Transverse colon (tissue), 4 donors: ENCODE data around the gene LIX1L. TPM values are rescaled to one million over a fixed set of nuclear protein-coding genes. Genes with fewer than 3 reads are reported as not detected.

Source experiments
- DNase-seq: peaks from one replicate; pipeline ENCODE4 v3.0.0-alpha.2; 2019
- H3K27ac ChIP-seq, 4 donors: fragments of 200-600 bp; sonication (generic); 2 replicates each; pipeline ENCODE4 v1.5.1; 2016 to 2018; ENCODE audit warnings: inconsistent platforms in 4 of 4
- H3K27me3 ChIP-seq: fragments of 200-600 bp; sonication (generic); 2 replicates; pipeline ENCODE4 v1.5.1; 2017; ENCODE audit warnings: inconsistent platforms
- H3K36me3 ChIP-seq, 4 donors: fragments of 200-600 bp; sonication (generic); 2 replicates each; pipeline ENCODE4 v1.5.1; 2017 to 2019; ENCODE audit warnings: inconsistent platforms in 4 of 4
- H3K4me1 ChIP-seq, 4 donors: fragments of 200-600 bp; sonication (generic); 2 replicates each; pipeline ENCODE4 v1.5.1; 2017 to 2020; ENCODE audit warnings: inconsistent platforms in 4 of 4
- H3K4me3 ChIP-seq, 4 donors: fragments of 200-600 bp; sonication (generic); 1 replicate in 1 of 4; 2 replicates in 3 of 4; pipeline versions ENCODE4 v1.5.1 to v1.6.1; 2017 to 2019; ENCODE audit warnings: inconsistent platforms in 4 of 4
- H3K9me3 ChIP-seq, 2 donors: fragments of 200-600 bp; sonication (generic); 2 replicates each; pipeline ENCODE4 v1.5.1; 2017 to 2019; ENCODE audit warnings: inconsistent platforms in 2 of 2
- EP300 ChIP-seq: sonication (generic); formaldehyde crosslinking; IDR thresholded peaks from one replicate; pipeline ENCODE4 v1.6.1; 2017; ENCODE audit warnings: antibody characterized with exemption, low read depth
- POLR2A ChIP-seq: fragments of 450-650 bp; IDR thresholded peaks from one replicate; pipeline ENCODE4 v1.6.1; 2016; ENCODE audit warnings: antibody characterized with exemption, mild to moderate bottlenecking, moderate library complexity
- POLR2AphosphoS5 ChIP-seq, 3 donors: sonication (generic); formaldehyde crosslinking; IDR thresholded peaks; one replicate each; pipeline ENCODE4 v1.6.1; 2016; ENCODE audit warnings: antibody characterized with exemption in 3 of 3
- WGBS, 2 donors: methylation state at CpG; one replicate each; pipeline ENCODE4 v1.1.5; 2018; ENCODE audit warnings: low coverage in 1 of 2; 5-methylcytosine and 5-hydroxymethylcytosine counted together
- in situ Hi-C, 4 donors: fragments of 200-750 bp; cut with MboI; loops; one replicate each; pipeline versions ENCODE4 v1.15.0 to v1.15.1; 2017; ENCODE audit warnings: low sequenced_read_pairs in 3 of 4, low pct_ligation_motif_present in 1 of 4, low pct_unique_long_range_greater_than_20kb in 1 of 4
- intact Hi-C: fragments of 100-400 bp; cut with DNase I; formaldehyde crosslinking; loops from one replicate; pipeline ENCODE4 v1.15.1; 2023; ENCODE audit warnings: low total_unique reads
- total RNA-seq, 4 donors: library from RNA; depleted of rRNA; stranded (reverse); fragments of >200 nt; gene quantifications; one replicate each; pipeline ENCODE4 v1.1.0, GENCODE V29; 2016
- TF ChIP-seq, protein P1 (sequence below), 5 experiments: fragments of 200-600 bp in 3 of 5; fragments of 450-650 bp in 2 of 5; sonication (generic) in 3 of 5; IDR thresholded peaks; 1 replicate in 2 of 5; 2 replicates in 3 of 5; pipeline ENCODE4 v1.5.1; 2016 to 2017; ENCODE audit warnings: antibody characterized with exemption in 5 of 5, inconsistent platforms in 3 of 5, mild to moderate bottlenecking in 2 of 5, moderate library complexity in 1 of 5

Gene LIX1L
- total RNA-seq, 4 donors from 2014 or later, result 7.2 to 12.5 (median 9.8) TPM

DNA sequence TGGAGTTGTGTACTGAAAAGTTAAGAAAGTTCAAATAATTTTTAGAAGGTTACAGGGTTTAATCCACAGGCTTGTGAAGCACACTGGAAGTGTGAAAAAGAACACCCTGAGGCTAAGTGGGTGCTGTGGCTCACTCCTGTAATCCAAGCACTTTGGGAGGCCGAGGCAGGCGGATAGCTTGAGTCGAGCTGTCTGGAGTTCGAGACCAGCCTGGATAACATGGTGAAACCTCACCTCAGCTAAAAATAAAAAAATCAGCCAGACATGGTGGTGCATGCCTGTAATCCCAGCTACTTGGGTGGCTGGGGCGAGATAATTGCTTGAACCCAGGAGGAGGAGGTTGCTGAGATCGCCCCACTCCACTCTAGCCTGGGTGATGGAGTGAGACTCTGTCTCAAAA lies 28.7 kb upstream of the LIX1L start:
- H3K27ac ChIP-seq, result peak overlapping the region; percentile 97 to 99 (median 98)
- in situ Hi-C loops, result no loop called here
- no peak overlapping the region for H3K4me3 ChIP-seq
- WGBS, 2 donors, result 90 to 98% methylated on average over 6 of the region's 6 CpGs
- no peaks in the 10 kb centered on the region for H3K27me3 ChIP-seq
- no peaks in the 10 kb centered on the region for H3K36me3 ChIP-seq
- no peak for DNase-seq
- H3K4me1 ChIP-seq, result peaks cover 44 to 57% (median 51%) of the 10 kb centered on the region in 4 donors
- no peak for TF ChIP-seq POLR2A
- TF ChIP-seq, protein P1, sequence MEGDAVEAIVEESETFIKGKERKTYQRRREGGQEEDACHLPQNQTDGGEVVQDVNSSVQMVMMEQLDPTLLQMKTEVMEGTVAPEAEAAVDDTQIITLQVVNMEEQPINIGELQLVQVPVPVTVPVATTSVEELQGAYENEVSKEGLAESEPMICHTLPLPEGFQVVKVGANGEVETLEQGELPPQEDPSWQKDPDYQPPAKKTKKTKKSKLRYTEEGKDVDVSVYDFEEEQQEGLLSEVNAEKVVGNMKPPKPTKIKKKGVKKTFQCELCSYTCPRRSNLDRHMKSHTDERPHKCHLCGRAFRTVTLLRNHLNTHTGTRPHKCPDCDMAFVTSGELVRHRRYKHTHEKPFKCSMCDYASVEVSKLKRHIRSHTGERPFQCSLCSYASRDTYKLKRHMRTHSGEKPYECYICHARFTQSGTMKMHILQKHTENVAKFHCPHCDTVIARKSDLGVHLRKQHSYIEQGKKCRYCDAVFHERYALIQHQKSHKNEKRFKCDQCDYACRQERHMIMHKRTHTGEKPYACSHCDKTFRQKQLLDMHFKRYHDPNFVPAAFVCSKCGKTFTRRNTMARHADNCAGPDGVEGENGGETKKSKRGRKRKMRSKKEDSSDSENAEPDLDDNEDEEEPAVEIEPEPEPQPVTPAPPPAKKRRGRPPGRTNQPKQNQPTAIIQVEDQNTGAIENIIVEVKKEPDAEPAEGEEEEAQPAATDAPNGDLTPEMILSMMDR (IDR thresholded peaks at IDR 0.05), result no peak
- TF ChIP-seq POLR2AphosphoS5 (IDR thresholded peaks at IDR 0.05), result no peak
- no peak for TF ChIP-seq EP300
- intact Hi-C loops, result no loop called here
- H3K9me3 ChIP-seq, result no peaks in the 10 kb centered on the region

DNA sequence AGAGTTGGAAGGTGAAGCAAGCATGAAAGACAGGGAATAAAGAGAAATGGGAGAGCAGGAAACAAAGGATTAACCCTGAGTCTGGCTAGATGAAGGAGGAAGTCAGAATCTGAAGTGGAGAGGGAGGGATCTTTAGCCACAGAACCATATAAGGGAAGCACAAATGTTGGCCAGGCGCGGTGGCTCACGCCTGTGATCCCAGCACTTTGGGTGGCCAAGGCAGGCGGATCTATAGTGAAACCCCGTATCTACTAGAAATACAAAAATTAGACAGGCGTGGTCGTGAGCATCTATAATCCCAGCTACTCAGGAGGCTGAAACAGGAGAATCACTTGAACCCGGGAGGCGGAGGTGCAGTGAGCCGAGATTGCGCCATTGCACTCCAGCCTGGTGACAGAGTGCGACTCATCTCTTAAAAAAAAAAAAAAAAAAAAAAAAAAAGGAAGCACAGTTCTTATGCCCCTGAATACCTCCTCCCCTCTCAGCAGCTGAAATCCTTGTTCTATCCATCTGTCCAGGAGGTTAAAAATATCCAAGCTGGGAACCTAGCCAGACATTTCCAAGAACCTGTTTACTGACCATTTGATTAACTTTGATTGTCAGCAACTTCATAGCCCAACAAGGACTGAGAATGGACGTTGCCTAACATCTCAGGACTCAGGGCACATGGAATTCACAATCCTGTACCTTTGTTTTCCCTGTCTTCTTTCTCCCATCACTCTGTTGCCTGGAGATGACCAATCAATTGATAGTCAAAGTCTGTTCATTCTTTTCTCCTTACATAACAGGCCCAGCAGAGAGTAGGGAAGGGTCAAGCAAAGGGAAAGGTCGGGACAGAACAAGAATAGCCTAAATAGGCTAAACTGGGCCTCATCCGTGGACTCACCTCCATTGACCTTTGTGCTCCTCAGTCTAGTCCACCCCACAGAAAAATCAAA lies 28.0 kb upstream of the LIX1L start:
- Histone ChIP-seq H3K9me3 (no peaks in the 10 kb centered on the region), H3K36me3 (no peaks in the 10 kb centered on the region), H3K27me3 (no peaks in the 10 kb centered on the region), H3K27ac (peak overlapping the region; percentile 97 to 99 (median 98)), H3K4me3 (no peak overlapping the region), H3K4me1 (peaks cover 50 to 64% (median 56%) of the 10 kb centered on the region in 4 donors)
- intact Hi-C loops, result no loop called here
- DNase-seq, result no peak
- TF ChIP-seq, protein P1 (IDR thresholded peaks at IDR 0.05), result no peak
- TF ChIP-seq POLR2AphosphoS5 (IDR thresholded peaks at IDR 0.05) (peak in 2 of 3 donors; percentile 49 to 67), EP300 (no peak), POLR2A (peak; percentile 20)
- 32 to 40% methylated on average over 3 to 15 of the region's 15 CpGs for WGBS, 2 donors
- in situ Hi-C loops, result no loop called here

DNA sequence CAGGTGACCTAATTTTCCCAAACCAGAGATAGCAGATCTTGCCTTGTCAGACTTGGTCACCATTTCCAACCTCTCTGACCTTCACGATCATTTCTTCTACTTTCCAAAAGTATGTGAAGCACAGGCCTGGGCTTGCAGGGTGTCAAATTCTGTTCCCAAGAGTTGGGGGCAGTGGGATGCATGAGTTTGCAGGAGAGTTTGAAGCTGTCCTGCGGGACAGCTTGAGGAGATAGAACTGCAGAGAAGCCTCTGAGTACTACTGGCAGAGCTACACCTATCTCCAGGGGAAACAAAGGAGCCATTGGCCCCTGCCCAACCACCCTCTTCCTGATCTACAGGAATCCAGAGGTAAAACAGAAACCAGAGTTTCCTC lies 27.3 kb upstream of the LIX1L start:
- Histone ChIP-seq H3K4me3 (no peak overlapping the region), H3K9me3 (no peaks in the 10 kb centered on the region), H3K27ac (peak overlapping the region; percentile 97 to 99 (median 98)), H3K36me3 (no peaks in the 10 kb centered on the region), H3K27me3 (no peaks in the 10 kb centered on the region), H3K4me1 (peaks cover 57 to 67% (median 62%) of the 10 kb centered on the region in 4 donors)
- no peak for DNase-seq
- intact Hi-C loops (no loop called here), in situ Hi-C loops (no loop called here)
- no peak for TF ChIP-seq POLR2AphosphoS5 (IDR thresholded peaks at IDR 0.05)
- TF ChIP-seq, protein P1 (IDR thresholded peaks at IDR 0.05), result no peak
- TF ChIP-seq EP300, result no peak
- TF ChIP-seq POLR2A, result no peak
- 20 to 65% methylated on average over 2 of the region's 2 CpGs for WGBS, 2 donors

DNA sequence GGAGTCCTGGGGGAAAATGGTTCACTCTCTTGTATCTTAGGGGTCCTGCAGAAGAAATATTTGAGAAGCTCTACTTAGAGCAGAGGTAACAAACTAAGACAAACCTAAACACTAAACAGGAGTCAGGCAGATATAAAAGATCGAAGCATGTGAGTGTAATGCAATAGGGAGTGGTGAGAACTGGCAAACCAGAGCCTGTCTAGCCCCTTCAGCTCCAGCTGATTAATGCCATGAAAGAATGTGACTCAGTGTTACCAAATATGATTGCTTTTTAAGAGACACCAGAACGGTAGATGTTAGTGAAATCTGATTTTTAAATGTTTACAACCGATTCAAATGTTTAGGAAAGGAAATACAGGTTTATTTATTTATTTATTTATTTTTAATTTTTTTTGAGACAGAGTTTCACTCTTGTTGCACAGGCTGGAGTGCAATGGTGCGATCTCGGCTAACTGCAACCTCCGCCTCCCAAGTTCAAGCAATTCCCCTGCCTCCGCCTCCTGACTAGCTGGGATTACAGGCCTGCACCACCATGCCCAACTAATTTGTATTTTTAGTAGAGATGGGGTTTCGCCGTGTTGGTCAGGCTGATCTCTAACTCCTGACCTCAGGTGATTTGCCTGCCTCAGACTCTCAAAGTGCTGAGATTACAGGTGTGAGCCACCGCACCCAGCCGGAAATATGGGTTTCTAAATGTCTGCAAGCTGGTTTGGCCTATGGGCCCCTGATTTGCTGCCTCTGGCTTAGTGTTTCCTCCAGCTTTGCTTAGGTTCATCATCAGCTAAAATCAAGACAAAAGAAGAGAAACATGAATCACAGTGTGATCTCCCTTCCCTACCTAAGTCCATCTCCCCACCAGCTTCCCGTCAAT lies 26.4 kb upstream of the LIX1L start:
- in situ Hi-C loops, result no loop called here
- TF ChIP-seq POLR2A, result no peak
- TF ChIP-seq EP300, result no peak
- no peak for TF ChIP-seq POLR2AphosphoS5 (IDR thresholded peaks at IDR 0.05)
- TF ChIP-seq, protein P1 (IDR thresholded peaks at IDR 0.05), result no peak
- DNase-seq, result peak; percentile 73
- Histone ChIP-seq H3K4me1 (peaks cover 64 to 72% (median 68%) of the 10 kb centered on the region in 4 donors), H3K9me3 (no peaks in the 10 kb centered on the region), H3K27ac (peak overlapping the region; percentile 97 to 99 (median 98)), H3K27me3 (no peaks in the 10 kb centered on the region), H3K4me3 (no peak overlapping the region), H3K36me3 (no peaks in the 10 kb centered on the region)
- intact Hi-C loops, result no loop called here
- WGBS, 2 donors, result 65 to 83% methylated on average over 7 to 12 of the region's 12 CpGs
